ENCODE results near the gene GBP4.

Gene GBP4

GRCh38 chr1:89174491-89174890 lies 24.3 kb downstream of the GBP4 start:
- DNase-seq: no peak

GRCh38 chr1:89172468-89173143 lies 26.1 kb downstream of the GBP4 start:
- intact Hi-C loops (cut with DNase I): no loop called here
- DNase-seq: no peak

More at GRCh38 chr1:89174491-89174890, 24.3 kb downstream of the GBP4 start:
- intact Hi-C loops (cut with DNase I): no loop called here

DNA sequence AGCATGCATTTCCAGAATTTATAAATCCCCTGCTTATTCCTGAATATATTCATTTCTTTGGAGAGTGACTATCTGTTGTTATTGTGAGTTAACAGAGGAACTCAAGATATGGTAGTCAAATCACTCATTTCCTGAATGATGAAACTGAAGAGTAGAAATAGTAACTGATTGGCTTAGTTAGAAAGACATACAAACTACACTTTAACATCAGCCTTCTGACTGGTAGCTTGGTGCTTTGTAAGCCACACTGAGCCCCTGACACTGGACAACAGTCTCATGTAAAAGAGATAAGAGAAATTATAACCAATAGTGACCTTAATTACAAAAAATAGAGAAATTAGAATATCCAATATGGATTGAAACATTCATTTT lies 27.7 kb downstream of the GBP4 start:
- no peak for DNase-seq
- intact Hi-C loops (cut with DNase I): no loop called here

DNA sequence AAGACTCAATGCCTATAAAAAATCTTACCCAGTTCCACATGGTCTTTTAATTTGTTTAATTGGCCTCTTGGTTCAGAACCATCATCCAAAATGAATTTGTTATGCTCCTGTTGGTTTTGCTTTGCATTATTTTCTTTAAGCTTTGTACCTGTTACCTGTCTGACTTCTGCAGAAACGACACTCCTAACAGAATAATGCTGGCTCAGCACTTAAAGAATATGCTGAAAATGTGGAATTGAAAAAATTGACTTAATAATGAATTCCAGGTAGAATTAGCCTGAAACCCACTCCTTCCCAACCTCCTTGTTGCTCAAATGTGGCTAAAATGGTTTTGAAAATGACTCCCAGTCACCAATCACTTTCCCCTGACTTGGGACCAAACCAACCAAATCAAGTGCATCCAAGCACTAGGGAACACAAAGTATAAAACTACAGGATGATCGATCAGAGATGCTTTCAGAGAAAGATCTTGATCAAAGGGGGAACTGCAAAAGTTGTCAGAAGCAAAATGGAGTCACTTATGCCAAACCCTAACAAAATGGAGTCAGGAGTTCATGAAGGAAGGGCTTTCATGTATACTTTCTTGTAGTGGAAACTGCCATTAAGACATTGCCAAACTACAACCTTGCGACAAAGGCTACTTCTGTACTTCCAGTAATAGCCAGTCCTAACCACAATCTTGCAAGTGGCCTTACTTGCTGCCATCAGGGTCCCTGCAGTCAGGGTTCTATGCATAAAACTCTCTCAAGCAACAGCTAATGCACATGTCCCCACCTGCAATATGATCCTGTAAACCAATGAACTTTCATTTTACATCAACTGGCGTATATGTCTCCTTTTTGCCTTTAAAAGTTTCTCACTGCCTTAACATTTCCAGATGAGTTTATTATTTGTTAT lies 28.3 kb downstream of the GBP4 start:
- no peak for DNase-seq
- intact Hi-C loops (cut with DNase I): no loop called here

DNA sequence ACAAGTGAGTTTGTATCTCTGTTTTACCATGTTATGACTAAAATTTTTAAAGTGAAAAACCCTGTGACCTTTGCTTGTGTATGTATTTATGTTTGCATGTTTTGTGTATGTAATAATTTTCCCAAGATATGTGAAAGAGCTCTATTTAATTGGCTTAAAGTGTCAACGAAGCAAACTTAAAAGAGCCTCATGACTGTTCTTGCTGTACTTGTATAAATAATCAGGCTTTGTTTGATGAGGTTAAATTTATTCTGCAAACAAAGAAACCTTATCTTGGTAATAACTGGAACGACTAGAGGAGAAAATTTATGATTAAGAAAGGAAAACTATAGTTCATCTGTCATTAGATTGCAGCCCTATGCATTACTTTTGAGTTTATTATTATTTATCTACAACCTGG lies 29.6 kb downstream of the GBP4 start:
- no peak for DNase-seq
- intact Hi-C loops (cut with DNase I): no loop called here

GRCh38 chr1:89167590-89168230 lies 31.0 kb downstream of the GBP4 start:
- intact Hi-C loops (cut with DNase I): no loop called here
- no peak for DNase-seq

DNA sequence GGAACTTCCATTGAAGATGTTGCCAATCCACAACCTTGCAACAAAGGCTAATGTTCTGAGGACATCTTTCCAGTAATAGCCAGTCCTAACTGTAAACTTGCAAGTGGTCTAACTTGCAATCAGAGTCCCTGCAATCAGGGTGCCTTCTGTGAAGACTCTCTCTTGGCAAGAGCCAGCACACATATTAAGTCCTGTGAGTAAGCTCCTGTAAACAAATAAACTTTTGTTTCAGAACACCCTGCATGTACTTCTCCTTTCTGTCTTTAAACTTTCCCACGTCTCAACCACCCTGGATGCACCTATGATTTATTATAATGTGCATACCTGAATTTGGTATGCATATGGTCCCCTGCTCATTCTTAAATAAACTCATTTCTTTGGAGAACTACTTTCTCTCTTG lies 32.0 kb downstream of the GBP4 start:
- no peak for DNase-seq
- intact Hi-C loops (cut with DNase I): no loop called here

- no peak for DNase-seq
- intact Hi-C loops (cut with DNase I): no loop called here
Measured at GRCh38 chr1:89165811-89166210, 32.9 kb downstream of the GBP4 start.

GRCh38 chr1:89151047-89151446 lies 47.7 kb downstream of the GBP4 start:
- no peak for DNase-seq
- intact Hi-C loops (cut with DNase I): no loop called here

- intact Hi-C loops (cut with DNase I): no loop called here
- no peak for DNase-seq
Measured at GRCh38 chr1:89149976-89150375, 48.8 kb downstream of the GBP4 start.

GRCh38 chr1:89149229-89149628 lies 49.5 kb downstream of the GBP4 start:
- intact Hi-C loops (cut with DNase I): no loop called here
- peak in 34 of 42 donors; percentile 8 to 68 (median 38) for DNase-seq

GRCh38 chr1:89147678-89148658 lies 50.8 kb downstream of the GBP4 start:
- DNase-seq: no peak
- intact Hi-C loops (cut with DNase I): no loop called here

DNA sequence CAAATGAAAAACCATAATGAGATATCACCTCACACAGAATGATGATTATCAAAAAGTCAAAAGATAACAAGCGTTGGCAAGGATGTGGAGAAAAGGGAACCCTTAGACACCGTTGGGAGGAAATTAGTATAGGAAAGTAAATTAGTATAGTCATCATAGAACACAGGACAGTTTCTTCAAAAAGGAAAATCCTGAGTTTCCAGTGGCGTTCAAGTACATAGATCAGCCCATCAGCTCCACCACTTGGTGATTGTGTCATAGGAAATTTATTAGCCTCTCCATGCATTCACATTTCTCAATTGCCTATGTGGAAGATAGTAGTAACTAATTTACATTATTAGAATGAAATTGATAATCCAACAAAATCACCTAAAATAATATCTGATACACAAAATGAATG lies 52.0 kb downstream of the GBP4 start:
- intact Hi-C loops (cut with DNase I): no loop called here
- DNase-seq: no peak

- intact Hi-C loops (cut with DNase I): no loop called here
- DNase-seq: no peak
Measured at GRCh38 chr1:89143484-89143883, 55.3 kb downstream of the GBP4 start.

- intact Hi-C loops (cut with DNase I): no loop called here
- DNase-seq: no peak
Measured at GRCh38 chr1:89142160-89142559, 56.6 kb downstream of the GBP4 start.

DNA sequence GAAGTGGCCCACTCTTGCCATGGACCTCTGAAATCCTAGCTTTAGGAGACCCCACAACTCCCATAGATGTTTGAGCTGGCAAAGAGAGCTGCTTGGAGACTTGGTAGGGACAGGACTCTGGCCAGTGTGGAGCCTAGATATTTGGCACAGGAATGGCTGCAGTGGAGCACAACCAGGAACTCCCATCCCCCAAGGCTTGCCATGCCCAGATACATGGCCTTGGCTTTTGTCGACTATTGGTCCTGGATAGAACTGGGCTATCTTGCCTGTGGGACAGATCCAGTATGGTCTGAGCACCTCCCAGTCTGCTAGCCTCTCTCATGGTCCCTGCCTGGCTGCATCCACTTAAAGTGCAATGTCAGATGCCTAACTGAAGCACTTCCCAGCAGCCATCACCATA lies 65.0 kb downstream of the GBP4 start:
- DNase-seq: no peak
- intact Hi-C loops (cut with DNase I): no loop called here
